ENCODE data around the gene SCML2. TPM values are rescaled to one million over a fixed set of nuclear protein-coding genes. Genes with fewer than 3 reads are reported as not detected.
"Not testable (repeated sequence)": the region's sequence is repeated elsewhere in the genome, so short reads cannot be mapped to it uniquely, and the experiment has no call there.

SCML2 gene
- polyA plus RNA-seq (2012; ENCODE audit: insufficient read depth, insufficient read length): 16.9 TPM

DNA sequence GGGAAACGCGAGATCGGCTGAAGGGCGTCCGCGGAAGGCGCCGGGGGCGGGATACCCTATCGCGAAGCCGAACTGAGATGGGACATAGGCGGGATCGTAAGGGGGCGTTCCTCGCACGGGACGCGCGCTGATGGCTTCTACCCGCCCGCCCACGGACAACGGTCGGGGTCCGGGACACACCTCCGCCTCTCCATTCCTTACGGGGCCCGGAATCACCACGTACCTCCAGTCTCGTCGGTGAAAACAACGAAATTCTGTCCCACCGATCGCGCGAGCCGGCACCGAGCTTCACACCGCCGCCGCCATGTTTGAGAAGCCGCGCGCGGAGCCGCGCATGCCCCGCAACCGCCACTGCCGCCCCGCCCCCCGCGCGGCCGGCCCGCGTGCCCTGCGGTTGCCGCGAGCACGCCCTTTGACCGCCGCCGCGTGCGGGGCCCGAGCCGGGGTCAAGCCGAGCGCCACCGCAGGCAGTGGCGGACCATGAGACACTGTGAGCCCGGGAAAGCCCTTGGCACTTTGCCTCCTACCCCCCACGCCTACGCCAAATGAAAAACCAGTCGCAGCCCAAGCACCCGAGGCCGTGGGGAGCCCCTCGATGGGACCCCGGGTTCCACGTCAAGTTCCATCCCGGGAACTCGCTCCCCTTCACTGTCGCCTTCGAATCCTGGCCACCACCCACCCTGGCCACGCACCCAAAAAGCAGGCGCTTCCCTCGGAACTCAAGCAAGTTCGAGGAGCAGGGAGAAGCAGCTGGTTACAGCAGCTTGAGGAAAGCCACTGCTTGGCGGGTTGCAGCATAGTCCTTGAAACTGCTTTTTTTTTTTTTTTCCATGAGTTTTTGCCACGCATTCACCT is at the start of gene SCML2:
Gene SCML2, minus strand, starts transcription at position 320 of the 855 bp plus-strand sequence. CDS start 20,617 bp downstream, outside the sequence.
- DNase-seq (ENCODE audit: low read depth, low spot score): no peak
- peak within 1 kb of the TSS; percentile 59 for H3K4me3 ChIP-seq (ENCODE audit: low read length)

DNA sequence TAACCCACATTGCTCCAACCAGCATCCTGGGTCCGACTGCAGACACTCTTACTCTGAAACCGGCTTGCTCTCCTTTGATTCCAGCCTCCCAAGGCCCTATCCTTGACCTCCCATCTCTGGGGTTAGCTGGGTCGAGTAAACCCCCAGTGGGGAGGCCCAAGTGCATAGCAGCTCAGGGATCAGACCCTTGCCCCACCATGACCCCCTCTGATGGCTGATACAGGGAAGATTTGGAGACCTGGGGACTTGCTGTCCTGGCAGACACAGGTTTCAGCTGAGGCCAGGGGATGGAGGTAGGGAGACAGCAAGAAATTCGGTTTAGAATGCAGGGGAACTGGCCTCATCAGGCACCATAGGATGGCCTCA is 47.3 kb upstream of the SCML2 start:
- no peak overlapping the region for H3K4me3 ChIP-seq (ENCODE audit: low read length)
- DNase-seq (ENCODE audit: low read depth, low spot score): no peak

GRCh38 chrX:18394477-18394876 is 40.0 kb upstream of the SCML2 start:
- H3K4me3 ChIP-seq (ENCODE audit: low read length): no peak overlapping the region
- no peak for DNase-seq (ENCODE audit: low read depth, low spot score)

DNA sequence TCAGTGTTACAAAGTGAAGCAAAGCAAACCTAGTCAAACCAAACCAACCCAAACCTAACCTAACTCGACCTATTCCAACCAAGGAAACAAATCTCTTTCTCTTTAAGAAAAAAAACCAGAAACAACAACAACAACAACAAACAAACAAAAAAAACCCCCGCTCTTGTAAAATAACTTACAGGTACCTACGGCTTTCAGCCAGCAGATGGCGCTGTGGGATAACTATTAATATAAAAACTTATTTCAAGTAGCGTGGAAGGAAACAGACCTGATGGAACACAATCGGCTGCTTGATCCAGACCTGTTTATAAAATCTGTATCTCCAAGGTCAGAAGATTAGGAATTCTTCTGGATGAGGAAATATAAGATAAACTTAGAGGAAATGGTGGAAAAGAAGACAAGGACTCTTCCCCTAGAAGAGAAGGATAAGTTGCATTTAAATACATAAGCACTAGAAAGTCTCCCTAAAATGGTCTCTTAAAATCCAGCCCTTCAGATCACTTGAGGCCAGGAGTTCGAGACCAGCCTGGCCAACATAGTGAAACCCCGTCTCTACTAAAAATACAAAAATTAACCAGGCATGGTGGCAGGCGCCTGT is 36.6 kb upstream of the SCML2 start:
- H3K4me3 ChIP-seq (ENCODE audit: low read length): no peak overlapping the region
- DNase-seq (ENCODE audit: low read depth, low spot score): peak; percentile 50

DNA sequence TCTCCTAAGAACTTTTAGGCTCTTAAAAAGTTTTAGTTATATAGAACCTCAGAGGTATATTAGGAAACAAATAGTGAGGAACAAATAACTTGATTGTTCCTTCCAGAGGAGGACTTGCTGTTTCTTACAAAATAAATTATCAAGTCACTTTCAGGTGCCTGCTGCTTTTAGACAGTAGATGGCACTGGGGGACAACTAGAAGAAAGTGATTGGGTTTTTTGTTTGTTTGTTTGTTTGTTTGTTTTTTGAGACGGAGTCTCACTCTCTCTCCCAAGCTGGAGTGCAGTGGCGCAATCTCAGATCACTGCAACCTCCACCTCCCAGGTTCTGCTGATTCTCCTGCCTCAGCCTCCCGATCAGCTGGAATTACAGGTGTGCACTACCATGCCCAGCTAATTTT is 35.5 kb upstream of the SCML2 start:
- no peak for DNase-seq (ENCODE audit: low read depth, low spot score)
- no peak overlapping the region for H3K4me3 ChIP-seq (ENCODE audit: low read length)

DNA sequence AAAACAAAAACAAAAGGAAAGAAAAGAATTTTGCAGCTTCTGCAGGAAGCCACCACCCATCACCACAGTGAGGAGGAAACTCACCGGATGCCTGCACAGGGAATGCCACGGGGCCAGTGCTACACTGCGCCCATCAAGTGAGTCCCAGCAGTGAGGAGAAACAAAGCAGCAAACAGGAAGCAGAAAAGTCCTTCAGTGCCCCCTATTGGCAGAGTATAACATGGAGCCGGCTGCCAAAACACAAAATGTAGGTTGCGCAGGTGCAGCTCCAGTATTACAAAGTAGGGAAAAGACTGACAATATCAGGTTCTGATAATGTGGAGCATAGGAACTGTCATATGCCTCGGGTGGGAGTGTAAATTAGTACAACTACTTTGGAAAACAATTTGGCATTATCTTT is 23.3 kb upstream of the SCML2 start:
- DNase-seq (ENCODE audit: low read depth, low spot score): peak; percentile 29
- no peak overlapping the region for H3K4me3 ChIP-seq (ENCODE audit: low read length)

- DNase-seq (ENCODE audit: low read depth, low spot score); H3K4me3 ChIP-seq (ENCODE audit: low read length): not testable (repeated sequence)
Observed at GRCh38 chrX:18375131-18375805, 20.8 kb upstream of the SCML2 start.

DNA sequence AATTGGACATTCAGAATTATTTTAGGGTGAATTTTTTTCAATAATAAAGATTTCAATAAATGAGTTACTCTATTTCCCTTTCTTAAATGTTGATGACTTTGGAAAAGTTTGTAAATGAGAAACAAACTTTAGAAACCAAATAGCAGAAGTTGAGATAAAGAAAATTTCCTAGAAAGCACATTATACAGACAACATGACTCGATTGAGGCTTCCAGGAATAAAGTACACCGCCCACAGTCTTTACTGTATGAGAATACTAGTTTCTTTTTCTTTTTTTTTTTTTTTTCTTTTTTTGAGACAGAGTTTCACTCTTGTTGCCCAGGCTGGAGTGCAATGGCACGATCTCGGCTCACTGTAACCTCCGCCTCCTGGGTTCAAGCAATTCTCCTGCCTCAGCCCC is 14.6 kb upstream of the SCML2 start:
- not testable (repeated sequence) for DNase-seq (ENCODE audit: low read depth, low spot score); H3K4me3 ChIP-seq (ENCODE audit: low read length)

DNA sequence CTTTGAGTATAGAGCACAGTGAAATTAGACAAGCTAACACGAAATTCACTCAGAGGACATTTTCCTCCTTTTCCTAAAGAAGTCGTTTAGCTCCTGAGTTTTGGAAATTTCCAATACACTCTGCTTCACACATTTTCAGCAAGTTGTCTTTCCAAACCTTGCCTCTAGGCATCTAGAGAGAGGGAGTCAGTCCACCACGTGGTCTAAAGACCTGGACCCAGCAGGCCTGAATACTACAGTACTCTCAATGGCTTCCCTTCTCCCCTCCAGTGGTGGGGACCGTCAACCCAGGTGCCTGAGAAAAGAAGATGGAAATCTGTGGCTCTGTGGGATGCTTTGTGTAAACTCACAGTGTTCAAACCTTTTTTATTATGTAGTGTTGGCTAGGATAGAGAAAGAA is 13.9 kb upstream of the SCML2 start:
- DNase-seq (ENCODE audit: low read depth, low spot score): no peak
- H3K4me3 ChIP-seq (ENCODE audit: low read length): no peak overlapping the region

DNA sequence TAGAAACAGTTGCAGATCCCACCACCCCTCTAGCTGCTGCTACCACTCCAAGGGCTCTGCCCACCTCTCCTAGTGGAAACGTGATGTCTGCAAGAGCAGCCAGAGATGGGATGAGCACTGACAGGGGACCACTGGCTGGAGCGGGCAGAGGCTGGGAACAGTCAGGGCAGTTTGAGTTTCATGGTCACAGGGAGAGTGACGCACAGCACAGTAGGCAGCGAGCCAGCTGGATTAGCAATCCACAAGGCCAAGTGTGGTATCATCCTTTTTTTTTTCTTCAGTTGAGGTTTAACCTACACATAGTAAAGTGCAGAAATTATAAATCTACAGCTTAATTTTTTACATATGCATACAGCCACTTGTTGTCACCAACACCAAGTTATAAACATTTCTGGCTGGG is 6.4 kb upstream of the SCML2 start:
- no peak for DNase-seq (ENCODE audit: low read depth, low spot score)
- no peak overlapping the region for H3K4me3 ChIP-seq (ENCODE audit: low read length)

DNA sequence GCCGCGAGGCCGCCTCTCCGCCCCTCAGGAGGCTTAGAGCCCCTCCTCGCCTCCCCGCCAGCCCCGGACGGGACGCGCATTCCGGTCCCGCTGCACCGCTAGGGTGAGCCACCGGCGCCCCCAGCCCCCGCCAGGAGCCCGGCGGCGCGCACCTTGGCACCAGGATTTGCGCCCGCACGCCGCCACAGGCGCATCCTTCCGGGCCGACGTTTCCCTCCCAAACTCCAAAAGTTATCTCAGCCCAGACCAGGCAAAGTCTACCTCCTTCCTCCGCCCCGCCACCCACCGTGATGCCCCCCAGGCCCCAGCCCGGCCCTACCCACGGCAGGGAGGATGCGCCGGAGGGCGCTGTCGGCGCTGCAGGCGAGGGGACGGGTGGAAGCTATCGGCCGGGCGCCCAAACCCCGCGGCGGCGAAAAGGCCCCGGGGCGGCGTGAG is 538 bp downstream of the SCML2 start:
- no peak for DNase-seq (ENCODE audit: low read depth, low spot score)

GRCh38 chrX:18351784-18352183 is 2.7 kb downstream of the SCML2 start:
- no peak overlapping the region for H3K4me3 ChIP-seq (ENCODE audit: low read length)
- DNase-seq (ENCODE audit: low read depth, low spot score): no peak

More for the DNA sequence above, 538 bp downstream of the SCML2 start:
- H3K4me3 ChIP-seq (ENCODE audit: low read length): peak overlapping the region; percentile 59

- DNase-seq (ENCODE audit: low read depth, low spot score): no peak
- H3K4me3 ChIP-seq (ENCODE audit: low read length): no peak overlapping the region
Observed at GRCh38 chrX:18348047-18348446, 6.4 kb downstream of the SCML2 start.

- no peak for DNase-seq (ENCODE audit: low read depth, low spot score)
Observed at GRCh38 chrX:18309401-18309800, 45.1 kb downstream of the SCML2 start.

GRCh38 chrX:18297251-18297650 is 57.2 kb downstream of the SCML2 start:
- DNase-seq (ENCODE audit: low read depth, low spot score): no peak
- no peak overlapping the region for H3K4me3 ChIP-seq (ENCODE audit: low read length)

More at GRCh38 chrX:18309401-18309800, 45.1 kb downstream of the SCML2 start:
- no peak overlapping the region for H3K4me3 ChIP-seq (ENCODE audit: low read length)

- DNase-seq (ENCODE audit: low read depth, low spot score): no peak
Observed at GRCh38 chrX:18294893-18295292, 59.6 kb downstream of the SCML2 start.

GRCh38 chrX:18291006-18291545 is 63.4 kb downstream of the SCML2 start:
- H3K4me3 ChIP-seq (ENCODE audit: low read length): no peak overlapping the region
- no peak for DNase-seq (ENCODE audit: low read depth, low spot score)

More at GRCh38 chrX:18294893-18295292, 59.6 kb downstream of the SCML2 start:
- no peak overlapping the region for H3K4me3 ChIP-seq (ENCODE audit: low read length)

GRCh38 chrX:18290200-18290599 is 64.3 kb downstream of the SCML2 start:
- no peak for DNase-seq (ENCODE audit: low read depth, low spot score)

DNA sequence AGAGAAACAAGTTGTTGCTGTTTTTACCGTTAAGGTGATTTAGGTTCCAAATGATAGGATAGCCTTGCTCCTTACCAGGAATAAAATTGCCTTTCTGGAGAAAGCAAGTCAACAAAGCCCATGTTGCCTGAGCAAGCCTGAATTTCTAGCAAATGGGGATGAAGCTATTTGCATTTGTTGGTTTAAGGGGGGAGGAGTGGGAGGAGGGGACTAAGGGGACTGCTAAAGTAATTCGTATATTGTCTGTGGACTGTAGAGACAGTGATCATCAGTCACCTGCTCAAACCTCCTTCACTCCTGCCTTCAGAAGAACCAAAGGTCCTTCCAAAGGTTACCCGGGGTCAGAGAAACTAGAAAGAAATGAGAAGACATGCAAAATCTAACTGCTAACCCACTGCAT is 65.8 kb downstream of the SCML2 start:
- no peak for DNase-seq (ENCODE audit: low read depth, low spot score)

More at GRCh38 chrX:18290200-18290599, 64.3 kb downstream of the SCML2 start:
- H3K4me3 ChIP-seq (ENCODE audit: low read length): no peak overlapping the region

More for the DNA sequence above, 65.8 kb downstream of the SCML2 start:
- no peak overlapping the region for H3K4me3 ChIP-seq (ENCODE audit: low read length)

Measured in Jurkat, Clone E6-1 (cell line).